NCI-H2107 treated with DMSO at 0.1 percent for 48 hours (cell line): ENCODE measurements around the gene TMEM120A.

ENCODE experiments used
- DNase-seq: peaks from one replicate; lab custom pipeline; 2025; ENCODE audit not compliant: unreplicated experiment; lab: John Stamatoyannopoulos, UW

The TMEM120A gene

GRCh38 chr7:75981453-75982305, 12.7 kb downstream of the TMEM120A start:
- DNase-seq = no peak

GRCh38 chr7:75981203-75981452, 13.3 kb downstream of the TMEM120A start:
- no peak for DNase-seq

DNA sequence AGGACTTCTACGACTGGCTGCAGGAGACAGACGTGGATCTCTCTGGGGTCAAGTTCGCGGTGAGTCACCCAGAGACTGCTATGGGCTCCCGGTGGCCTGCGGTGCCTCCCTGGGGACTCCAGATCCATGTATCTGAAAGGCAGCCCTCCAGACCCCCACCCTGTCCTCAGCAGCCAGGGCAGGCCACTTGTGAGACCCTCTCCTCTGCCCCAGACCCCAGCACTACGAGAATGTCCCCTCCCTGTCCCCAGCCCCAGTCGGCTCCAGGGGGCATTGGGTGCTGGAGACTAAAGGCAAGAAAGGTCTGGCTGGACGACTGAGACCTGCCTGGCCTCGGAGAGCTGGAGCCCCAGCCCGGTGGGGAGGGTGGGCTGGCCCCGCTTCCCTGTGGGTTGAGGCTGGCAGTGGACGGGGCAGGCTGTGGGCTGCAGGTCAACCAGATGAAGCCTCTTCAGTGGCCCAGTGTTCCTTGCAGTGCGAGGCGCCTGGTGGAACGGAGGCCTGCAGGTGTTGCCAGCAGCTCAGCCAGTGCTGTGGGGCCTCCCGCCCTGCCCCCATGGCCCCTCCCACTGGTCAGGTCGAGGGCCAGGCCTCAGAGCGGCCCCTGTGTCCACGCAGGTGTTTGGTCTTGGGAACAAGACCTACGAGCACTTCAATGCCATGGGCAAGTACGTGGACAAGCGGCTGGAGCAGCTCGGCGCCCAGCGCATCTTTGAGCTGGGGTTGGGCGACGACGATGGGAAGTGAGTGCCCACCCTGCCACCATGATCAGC, 13.8 kb downstream of the TMEM120A start:
- no peak for DNase-seq

- no peak for DNase-seq
Observed at GRCh38 chr7:75979759-75980429, 14.5 kb downstream of the TMEM120A start.

GRCh38 chr7:75977743-75978142, 16.7 kb downstream of the TMEM120A start:
- peak; percentile 55 for DNase-seq

GRCh38 chr7:75971961-75972763, 22.2 kb downstream of the TMEM120A start:
- no peak for DNase-seq

- no peak for DNase-seq
Observed at GRCh38 chr7:75971309-75971960, 23.0 kb downstream of the TMEM120A start.

- DNase-seq = no peak
Observed at GRCh38 chr7:75969704-75970498, 24.5 kb downstream of the TMEM120A start.

GRCh38 chr7:75969182-75969581, 25.2 kb downstream of the TMEM120A start:
- no peak for DNase-seq

- DNase-seq = no peak
Observed at GRCh38 chr7:75968561-75969001, 25.8 kb downstream of the TMEM120A start.

GRCh38 chr7:75968012-75968411, 26.4 kb downstream of the TMEM120A start:
- DNase-seq = no peak

DNA sequence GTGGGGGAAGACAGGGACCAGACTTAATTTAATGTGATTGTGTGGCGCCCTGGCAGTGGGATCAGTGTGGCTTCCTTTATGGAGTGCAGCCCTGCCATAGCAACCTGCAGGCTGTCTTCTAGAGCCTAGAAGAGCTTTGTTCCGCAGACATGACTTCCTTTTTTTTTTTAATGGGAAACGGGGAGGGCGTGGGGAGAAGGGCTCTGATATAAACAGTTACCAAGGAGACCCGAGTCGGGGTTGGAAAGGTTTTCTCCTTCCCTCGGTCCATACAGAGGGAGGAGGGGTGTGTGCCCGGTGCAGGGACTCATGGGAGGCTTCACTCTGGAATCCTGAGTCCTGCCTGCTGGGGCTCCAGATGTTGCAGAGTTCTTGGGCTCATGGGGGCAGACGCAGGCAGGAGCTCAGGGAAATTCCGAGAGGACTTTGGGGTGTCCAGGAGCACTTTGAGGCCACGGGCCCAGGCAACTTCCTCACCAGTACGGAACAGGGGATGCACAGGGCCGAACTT, 26.9 kb downstream of the TMEM120A start:
- DNase-seq = peak; percentile 17

GRCh38 chr7:75967055-75967454, 27.3 kb downstream of the TMEM120A start:
- no peak for DNase-seq

- peak; percentile 92 for DNase-seq
Observed at GRCh38 chr7:75966190-75966961, 28.0 kb downstream of the TMEM120A start.

GRCh38 chr7:75965617-75966016, 28.8 kb downstream of the TMEM120A start:
- no peak for DNase-seq

- no peak for DNase-seq
Observed at GRCh38 chr7:75963381-75963995, 30.9 kb downstream of the TMEM120A start.

DNA sequence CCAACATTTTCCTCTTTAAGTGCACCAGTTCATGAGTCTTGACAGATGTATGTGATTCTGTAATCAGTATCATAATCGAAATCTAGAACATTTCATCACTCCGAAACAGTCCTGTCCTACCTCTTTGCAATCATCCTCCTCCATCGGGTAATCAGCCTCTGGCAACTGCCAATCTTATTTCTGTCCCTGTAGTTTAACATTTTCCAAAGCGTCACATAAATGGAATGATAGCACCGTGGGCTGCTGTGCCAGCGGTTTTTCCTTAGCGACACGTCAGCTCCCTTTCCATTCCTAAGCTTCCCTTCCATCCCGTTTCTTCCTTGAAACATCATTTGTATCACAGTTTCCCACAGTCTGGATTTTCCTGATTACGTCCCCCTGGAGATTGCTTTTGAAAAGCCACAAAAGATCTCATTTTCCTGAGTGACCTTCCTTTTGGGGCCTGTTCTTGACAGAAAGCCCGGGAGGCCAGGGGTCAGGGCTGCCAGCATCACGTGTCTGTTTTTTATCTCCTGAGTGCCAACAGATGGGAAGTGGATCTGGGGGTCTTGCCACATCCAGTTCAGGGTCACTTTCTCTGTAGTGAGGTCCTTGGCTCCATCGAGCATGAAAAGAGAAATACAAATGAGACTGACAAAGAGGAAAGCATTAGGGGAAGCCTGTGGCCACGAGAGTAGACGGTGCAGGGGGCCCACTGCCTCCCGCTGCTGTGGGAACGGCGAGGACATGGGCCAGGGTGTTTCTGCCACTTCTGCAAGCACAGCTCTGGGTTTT, 31.6 kb downstream of the TMEM120A start:
- no peak for DNase-seq

DNA sequence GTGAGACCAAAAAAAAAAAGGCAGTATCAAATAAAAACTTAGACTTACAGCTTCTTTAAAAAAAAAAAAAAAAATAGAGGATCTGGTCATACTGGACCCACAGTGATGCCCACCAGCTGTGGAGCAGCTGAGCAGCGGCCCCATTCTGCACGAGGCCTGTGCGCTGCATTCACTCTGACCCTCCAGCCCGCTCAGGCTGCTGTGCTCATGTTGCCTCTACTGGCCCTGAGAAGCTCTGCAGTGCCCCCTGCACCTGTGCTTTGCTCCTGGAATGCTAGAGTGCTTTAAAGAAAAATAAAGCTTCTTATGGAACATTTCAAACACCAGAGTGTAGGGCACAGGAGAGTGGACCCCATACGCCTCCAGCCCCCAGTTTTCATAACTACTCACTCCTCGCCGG, 33.2 kb downstream of the TMEM120A start:
- DNase-seq = no peak
